Measurements from ENCODE around the gene MROH7. TPM values are rescaled to one million over a fixed set of nuclear protein-coding genes. Genes with fewer than 3 reads are reported as not detected.

MROH7 gene
- total RNA-seq, 1 experiment from 2014 or later, result not detected

DNA sequence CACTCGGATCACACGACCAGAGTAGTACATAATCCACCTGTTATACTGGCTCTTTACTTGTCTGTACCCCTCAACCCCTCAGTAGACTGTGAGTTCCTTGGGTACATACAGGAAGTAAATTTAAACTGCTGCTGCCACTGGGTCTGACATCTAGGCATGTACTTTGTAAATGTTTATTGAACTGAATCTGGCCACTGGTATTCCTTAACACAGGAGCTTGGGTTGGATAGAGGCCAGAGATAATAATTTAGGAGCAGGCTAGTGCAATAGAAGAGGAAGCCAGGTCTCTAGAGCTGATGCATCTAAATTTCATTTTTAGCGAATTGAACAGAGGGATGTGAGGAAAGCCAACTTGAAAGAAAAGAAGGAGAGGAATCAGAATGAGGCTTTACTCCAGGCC is 86.4 kb downstream of the MROH7 start:
- no peak overlapping the region for H3K4me3 Mint-ChIP-seq (ENCODE audit: unreplicated experiment)
- ChIA-PET POLR2A (interaction anchor here (1.1 kb wide), 1 partner anchor 11 kb away, joined by 4 read pairs; no protein-coding TSS in a partner anchor), CTCF (interaction anchor here (1.1 kb wide), 1 partner anchor 73 kb away, joined by 3 read pairs; the partner anchor contains the start of gene TTC22)
- intact Hi-C loops (cut with micrococcal nuclease), result no loop called here
- no TSS peak for BruUV-seq (replicated peaks)
- peaks cover 90% of the 10 kb centered on the region for H3K36me3 Mint-ChIP-seq (ENCODE audit: insufficient read depth, unreplicated experiment)
- no peaks in the 10 kb centered on the region for H3K9me3 Mint-ChIP-seq (ENCODE audit: unreplicated experiment)
- H3K27ac Mint-ChIP-seq (ENCODE audit: low read depth, unreplicated experiment), result no peak overlapping the region
- DNase-seq (ENCODE audit: unreplicated experiment), result no peak
- no peaks in the 10 kb centered on the region for H3K27me3 Mint-ChIP-seq (ENCODE audit: insufficient read depth, unreplicated experiment)
- TF ChIP-seq, protein P1, sequence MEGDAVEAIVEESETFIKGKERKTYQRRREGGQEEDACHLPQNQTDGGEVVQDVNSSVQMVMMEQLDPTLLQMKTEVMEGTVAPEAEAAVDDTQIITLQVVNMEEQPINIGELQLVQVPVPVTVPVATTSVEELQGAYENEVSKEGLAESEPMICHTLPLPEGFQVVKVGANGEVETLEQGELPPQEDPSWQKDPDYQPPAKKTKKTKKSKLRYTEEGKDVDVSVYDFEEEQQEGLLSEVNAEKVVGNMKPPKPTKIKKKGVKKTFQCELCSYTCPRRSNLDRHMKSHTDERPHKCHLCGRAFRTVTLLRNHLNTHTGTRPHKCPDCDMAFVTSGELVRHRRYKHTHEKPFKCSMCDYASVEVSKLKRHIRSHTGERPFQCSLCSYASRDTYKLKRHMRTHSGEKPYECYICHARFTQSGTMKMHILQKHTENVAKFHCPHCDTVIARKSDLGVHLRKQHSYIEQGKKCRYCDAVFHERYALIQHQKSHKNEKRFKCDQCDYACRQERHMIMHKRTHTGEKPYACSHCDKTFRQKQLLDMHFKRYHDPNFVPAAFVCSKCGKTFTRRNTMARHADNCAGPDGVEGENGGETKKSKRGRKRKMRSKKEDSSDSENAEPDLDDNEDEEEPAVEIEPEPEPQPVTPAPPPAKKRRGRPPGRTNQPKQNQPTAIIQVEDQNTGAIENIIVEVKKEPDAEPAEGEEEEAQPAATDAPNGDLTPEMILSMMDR (IDR thresholded peaks at IDR 0.05; ENCODE audit: unreplicated experiment), result no peak
- H3K4me1 Mint-ChIP-seq (ENCODE audit: insufficient read depth, unreplicated experiment), result no peaks in the 10 kb centered on the region

DNA sequence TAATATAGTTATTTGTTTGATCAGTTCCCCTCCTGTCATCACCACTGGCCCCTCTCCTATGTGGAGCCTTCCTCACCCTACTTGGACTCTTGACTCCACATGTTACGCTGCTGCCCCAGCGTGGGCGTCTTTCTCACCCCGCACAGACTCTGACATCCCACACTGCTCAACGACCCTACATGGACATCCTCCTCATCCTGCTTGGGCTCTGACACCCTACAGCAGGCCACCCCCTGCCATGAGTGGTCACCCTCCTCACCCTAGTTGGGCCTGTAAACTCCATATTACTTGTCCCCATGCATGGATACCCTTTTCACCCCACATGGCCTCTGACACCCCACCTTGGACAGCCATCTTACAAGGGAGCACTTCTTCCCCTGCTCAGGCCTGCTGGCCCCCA is 95.1 kb downstream of the MROH7 start:
- H3K4me1 Mint-ChIP-seq (ENCODE audit: insufficient read depth, unreplicated experiment), result peaks cover 4% of the 10 kb centered on the region
- BruUV-seq (replicated peaks), result no TSS peak
- TF ChIP-seq, protein P1 (IDR thresholded peaks at IDR 0.05; ENCODE audit: unreplicated experiment), result no peak
- H3K27ac Mint-ChIP-seq (ENCODE audit: low read depth, unreplicated experiment), result no peak overlapping the region
- DNase-seq (ENCODE audit: unreplicated experiment), result no peak
- no peak overlapping the region for H3K4me3 Mint-ChIP-seq (ENCODE audit: unreplicated experiment)
- peaks cover 90% of the 10 kb centered on the region for H3K36me3 Mint-ChIP-seq (ENCODE audit: insufficient read depth, unreplicated experiment)
- CTCF ChIA-PET, result interaction anchor here (0.7 to 0.9 kb wide), 3 partner anchors 46 to 340 kb away, joined by 3 to 4 read pairs (median 4); no protein-coding TSS in a partner anchor
- POLR2A ChIA-PET, result interaction anchor here (0.9 kb wide), 1 partner anchor 13 kb away, joined by 3 read pairs; no protein-coding TSS in a partner anchor
- H3K27me3 Mint-ChIP-seq (ENCODE audit: insufficient read depth, unreplicated experiment), result no peaks in the 10 kb centered on the region
- no peaks in the 10 kb centered on the region for H3K9me3 Mint-ChIP-seq (ENCODE audit: unreplicated experiment)
- intact Hi-C loops (cut with micrococcal nuclease), result no loop called here

DNA sequence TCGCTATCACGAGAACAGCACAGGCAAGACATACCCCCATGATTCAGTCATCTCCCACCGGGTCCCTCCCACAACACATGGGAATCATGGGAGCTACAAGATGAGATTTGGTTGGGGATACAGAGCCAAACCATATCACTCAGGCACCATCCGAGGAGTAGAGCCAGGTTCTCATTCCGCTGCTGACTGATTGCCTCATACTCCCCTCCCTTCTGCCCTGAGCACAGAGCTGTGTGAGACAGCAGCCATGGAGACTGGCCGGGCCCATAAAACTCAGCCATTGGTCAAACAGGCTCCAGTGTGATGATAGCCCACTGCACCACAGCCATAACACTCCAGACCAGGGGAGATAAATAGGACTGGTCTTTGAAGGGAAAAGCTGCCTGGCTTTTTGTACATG is 96.7 kb downstream of the MROH7 start:
- ChIA-PET POLR2A (no interaction called here), CTCF (no interaction called here)
- no peak overlapping the region for H3K4me3 Mint-ChIP-seq (ENCODE audit: unreplicated experiment)
- H3K9me3 Mint-ChIP-seq (ENCODE audit: unreplicated experiment), result no peaks in the 10 kb centered on the region
- DNase-seq (ENCODE audit: unreplicated experiment), result no peak
- peaks cover 4% of the 10 kb centered on the region for H3K4me1 Mint-ChIP-seq (ENCODE audit: insufficient read depth, unreplicated experiment)
- H3K27me3 Mint-ChIP-seq (ENCODE audit: insufficient read depth, unreplicated experiment), result no peaks in the 10 kb centered on the region
- H3K36me3 Mint-ChIP-seq (ENCODE audit: insufficient read depth, unreplicated experiment), result peaks cover 79% of the 10 kb centered on the region
- no TSS peak for BruUV-seq (replicated peaks)
- TF ChIP-seq, protein P1 (IDR thresholded peaks at IDR 0.05; ENCODE audit: unreplicated experiment), result no peak
- intact Hi-C loops (cut with micrococcal nuclease), result no loop called here
- H3K27ac Mint-ChIP-seq (ENCODE audit: low read depth, unreplicated experiment), result no peak overlapping the region

DNA sequence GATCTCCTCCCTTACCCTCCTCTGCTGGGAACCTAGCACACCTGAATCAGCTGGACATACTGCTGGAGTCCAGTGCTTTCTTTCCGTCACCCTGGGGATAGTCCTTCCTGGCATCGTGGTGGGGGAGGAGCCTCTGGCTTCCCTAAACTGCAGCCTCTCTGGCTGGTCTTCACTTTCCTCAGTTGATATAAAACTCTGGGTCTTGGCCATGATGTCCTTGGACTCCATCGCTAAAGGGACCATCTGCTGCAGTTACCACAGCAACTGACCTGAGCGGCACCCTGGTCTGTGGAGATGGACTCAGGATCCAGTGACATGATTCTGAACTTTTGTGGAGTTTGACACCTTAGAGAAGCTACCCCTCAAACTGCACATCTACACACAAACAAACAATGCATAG is 99.9 kb downstream of the MROH7 start:
- intact Hi-C loops (cut with micrococcal nuclease), result no loop called here
- Mint-ChIP-seq H3K36me3 (ENCODE audit: insufficient read depth, unreplicated experiment) (peaks cover 46% of the 10 kb centered on the region), H3K4me1 (ENCODE audit: insufficient read depth, unreplicated experiment) (no peaks in the 10 kb centered on the region), H3K4me3 (ENCODE audit: unreplicated experiment) (no peak overlapping the region), H3K27me3 (ENCODE audit: insufficient read depth, unreplicated experiment) (no peaks in the 10 kb centered on the region), H3K27ac (ENCODE audit: low read depth, unreplicated experiment) (no peak overlapping the region), H3K9me3 (ENCODE audit: unreplicated experiment) (no peaks in the 10 kb centered on the region)
- BruUV-seq (replicated peaks), result TSS peak; percentile 41
- DNase-seq (ENCODE audit: unreplicated experiment), result no peak
- ChIA-PET POLR2A (no interaction called here), CTCF (no interaction called here)
- TF ChIP-seq, protein P1 (IDR thresholded peaks at IDR 0.05; ENCODE audit: unreplicated experiment), result no peak
